ENCODE results near the gene CD82.
A peak's percentile ranks its signal among the peaks of the same experiment; 100 is the strongest.

The CD82 gene

GRCh38 chr11:44595006-44595405 lies 29.5 kb downstream of the CD82 start:
- peaks cover 14 to 95% (median 80%) of the 10 kb centered on the region in 4 donors for H3K4me1 ChIP-seq

GRCh38 chr11:44595964-44596381 lies 30.5 kb downstream of the CD82 start:
- peak; percentile 59 to 94 for DNase-seq
- peak overlapping the region in 1 of 2 donors; percentile 4 for H3K4me3 ChIP-seq
- no peaks in the 10 kb centered on the region for H3K27me3 ChIP-seq
- peaks cover 14 to 100% (median 87%) of the 10 kb centered on the region in 4 donors for H3K4me1 ChIP-seq
- no peak for TF ChIP-seq CTCF (IDR thresholded peaks at IDR 0.05)
- intact Hi-C loops (cut with DNase I; ENCODE audit: low total_unique reads): no loop called here
- peaks cover 0 to 10% (median 0%) of the 10 kb centered on the region in 3 donors for H3K36me3 ChIP-seq
- H3K27ac ChIP-seq: peak overlapping the region; percentile 81 to 88
- no peaks in the 10 kb centered on the region for H3K9me3 ChIP-seq

More at GRCh38 chr11:44595006-44595405, 29.5 kb downstream of the CD82 start:
- no peak for DNase-seq
- H3K36me3 ChIP-seq: peaks cover 0 to under 1% (median 0%) of the 10 kb centered on the region in 3 donors
- intact Hi-C loops (cut with DNase I; ENCODE audit: low total_unique reads): no loop called here
- no peak for TF ChIP-seq CTCF (IDR thresholded peaks at IDR 0.05)
- no peaks in the 10 kb centered on the region for H3K9me3 ChIP-seq
- H3K27ac ChIP-seq: peak overlapping the region; percentile 81 to 88
- H3K27me3 ChIP-seq: no peaks in the 10 kb centered on the region
- H3K4me3 ChIP-seq: no peak overlapping the region

- H3K36me3 ChIP-seq: peaks cover 0 to 12% (median 0%) of the 10 kb centered on the region in 3 donors
- no peaks in the 10 kb centered on the region for H3K9me3 ChIP-seq
- H3K27me3 ChIP-seq: no peaks in the 10 kb centered on the region
- intact Hi-C loops (cut with DNase I; ENCODE audit: low total_unique reads): no loop called here
- H3K4me3 ChIP-seq: no peak overlapping the region
- TF ChIP-seq CTCF (IDR thresholded peaks at IDR 0.05): no peak
- H3K27ac ChIP-seq: peak overlapping the region; percentile 81 to 88
- DNase-seq: no peak
- peaks cover 8 to 100% (median 87%) of the 10 kb centered on the region in 4 donors for H3K4me1 ChIP-seq
These were observed 31.2 kb downstream of the CD82 start for GRCh38 chr11:44596525-44597276.

GRCh38 chr11:44597358-44598012 lies 32.0 kb downstream of the CD82 start:
- no peak overlapping the region for H3K4me3 ChIP-seq
- H3K4me1 ChIP-seq: peaks cover 8 to 100% (median 88%) of the 10 kb centered on the region in 4 donors
- TF ChIP-seq CTCF (IDR thresholded peaks at IDR 0.05): no peak
- intact Hi-C loops (cut with DNase I; ENCODE audit: low total_unique reads): no loop called here
- H3K36me3 ChIP-seq: peaks cover 0 to 12% (median 0%) of the 10 kb centered on the region in 3 donors
- peak overlapping the region; percentile 81 to 88 for H3K27ac ChIP-seq
- no peak for DNase-seq
- no peaks in the 10 kb centered on the region for H3K9me3 ChIP-seq
- no peaks in the 10 kb centered on the region for H3K27me3 ChIP-seq

GRCh38 chr11:44598831-44599230 lies 33.4 kb downstream of the CD82 start:
- Histone ChIP-seq H3K27ac (peak overlapping the region; percentile 31 to 39), H3K4me3 (no peak overlapping the region), H3K9me3 (no peaks in the 10 kb centered on the region), H3K36me3 (peaks cover 0 to 12% (median 0%) of the 10 kb centered on the region in 3 donors), H3K27me3 (no peaks in the 10 kb centered on the region), H3K4me1 (peaks cover 8 to 100% (median 88%) of the 10 kb centered on the region in 4 donors)
- intact Hi-C loops (cut with DNase I; ENCODE audit: low total_unique reads): no loop called here
- no peak for TF ChIP-seq CTCF (IDR thresholded peaks at IDR 0.05)
- no peak for DNase-seq
